ENCODE results near the gene PREPL. TPM values are rescaled to one million over a fixed set of nuclear protein-coding genes. Genes with fewer than 3 reads are reported as not detected.

The PREPL gene
- total and polyA plus RNA-seq, 2 of the 13 experiments (the other 11 are each of a cell fraction or from before 2014, with no cell fraction given): 19.7 to 34.3 TPM

- TF ChIP-seq ZGPAT (CRISPR knock-in tag; IDR thresholded peaks at IDR 0.05) (peak; percentile 93), TCF7L2 (IDR thresholded peaks at IDR 0.05; ENCODE audit: low read depth, low read length) (no peak), DBP (CRISPR knock-in tag; IDR thresholded peaks at IDR 0.05; ENCODE audit: not compliant biosample characterization) (no peak), ZNF20 (CRISPR knock-in tag; IDR thresholded peaks at IDR 0.05) (no peak), ZNF841 (CRISPR knock-in tag; IDR thresholded peaks at IDR 0.05; ENCODE audit: borderline replicate concordance) (no peak), BCL6 (CRISPR knock-in tag; IDR thresholded peaks at IDR 0.05) (peak; percentile 51), MTF2 (CRISPR knock-in tag; IDR thresholded peaks at IDR 0.05; ENCODE audit: borderline replicate concordance) (peak; percentile 92; the same call in 1 of the 2 replicates), SNRNP70 (IDR thresholded peaks at IDR 0.05; ENCODE audit: low read depth, low read length) (no peak), ZBTB14 (CRISPR knock-in tag; IDR thresholded peaks at IDR 0.05) (peak; percentile 43), ZXDC (CRISPR knock-in tag; IDR thresholded peaks at IDR 0.05) (peak; percentile 73; the same call in 1 of the 2 replicates), SIX1 (CRISPR knock-in tag; IDR thresholded peaks at IDR 0.05; ENCODE audit: borderline replicate concordance) (peak; percentile 28; the same call in 1 of the 2 replicates), ZNF672 (CRISPR knock-in tag; IDR thresholded peaks at IDR 0.05) (0 out of 2 replicates have a peak, but pooled peaks have one; percentile 63), MXD3 (CRISPR knock-in tag; IDR thresholded peaks at IDR 0.05) (peak; percentile 93)
- TF ChIP-seq, protein P1, sequence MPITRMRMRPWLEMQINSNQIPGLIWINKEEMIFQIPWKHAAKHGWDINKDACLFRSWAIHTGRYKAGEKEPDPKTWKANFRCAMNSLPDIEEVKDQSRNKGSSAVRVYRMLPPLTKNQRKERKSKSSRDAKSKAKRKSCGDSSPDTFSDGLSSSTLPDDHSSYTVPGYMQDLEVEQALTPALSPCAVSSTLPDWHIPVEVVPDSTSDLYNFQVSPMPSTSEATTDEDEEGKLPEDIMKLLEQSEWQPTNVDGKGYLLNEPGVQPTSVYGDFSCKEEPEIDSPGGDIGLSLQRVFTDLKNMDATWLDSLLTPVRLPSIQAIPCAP (CRISPR knock-in tag; IDR thresholded peaks at IDR 0.05; ENCODE audit: low read depth): peak; percentile 5; the same call in 1 of the 2 replicates
- TF ChIP-seq, protein P2, sequence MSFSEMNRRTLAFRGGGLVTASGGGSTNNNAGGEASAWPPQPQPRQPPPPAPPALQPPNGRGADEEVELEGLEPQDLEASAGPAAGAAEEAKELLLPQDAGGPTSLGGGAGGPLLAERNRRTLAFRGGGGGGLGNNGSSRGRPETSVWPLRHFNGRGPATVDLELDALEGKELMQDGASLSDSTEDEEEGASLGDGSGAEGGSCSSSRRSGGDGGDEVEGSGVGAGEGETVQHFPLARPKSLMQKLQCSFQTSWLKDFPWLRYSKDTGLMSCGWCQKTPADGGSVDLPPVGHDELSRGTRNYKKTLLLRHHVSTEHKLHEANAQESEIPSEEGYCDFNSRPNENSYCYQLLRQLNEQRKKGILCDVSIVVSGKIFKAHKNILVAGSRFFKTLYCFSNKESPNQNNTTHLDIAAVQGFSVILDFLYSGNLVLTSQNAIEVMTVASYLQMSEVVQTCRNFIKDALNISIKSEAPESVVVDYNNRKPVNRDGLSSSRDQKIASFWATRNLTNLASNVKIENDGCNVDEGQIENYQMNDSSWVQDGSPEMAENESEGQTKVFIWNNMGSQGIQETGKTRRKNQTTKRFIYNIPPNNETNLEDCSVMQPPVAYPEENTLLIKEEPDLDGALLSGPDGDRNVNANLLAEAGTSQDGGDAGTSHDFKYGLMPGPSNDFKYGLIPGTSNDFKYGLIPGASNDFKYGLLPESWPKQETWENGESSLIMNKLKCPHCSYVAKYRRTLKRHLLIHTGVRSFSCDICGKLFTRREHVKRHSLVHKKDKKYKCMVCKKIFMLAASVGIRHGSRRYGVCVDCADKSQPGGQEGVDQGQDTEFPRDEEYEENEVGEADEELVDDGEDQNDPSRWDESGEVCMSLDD (CRISPR knock-in tag; IDR thresholded peaks at IDR 0.05; ENCODE audit: borderline replicate concordance): no peak
Measured at GRCh38 chr2:44361330-44362206, at the start of gene PREPL, which contains the start of gene CAMKMT (continued).
